Right atrium auricular region (tissue), 2 donors: ENCODE measurements around the gene SPRED2. TPM values are rescaled to one million over a fixed set of nuclear protein-coding genes. Genes with fewer than 3 reads are reported as not detected.

Source experiments
- DNase-seq: peaks from one replicate; pipeline ENCODE4 v3.0.0-alpha.2; 2019; ENCODE audit warnings: low spot score
- H3K27ac ChIP-seq, 2 donors: fragments of 200-600 bp; sonication (generic); 1 replicate in 1 of 2; 2 replicates in 1 of 2; pipeline ENCODE4 v1.5.1; 2016 to 2019
- H3K27me3 ChIP-seq, 2 donors: fragments of 200-600 bp; sonication (generic); one replicate each; pipeline versions ENCODE4 v1.5.1 to v1.6.0; 2017 to 2019
- H3K36me3 ChIP-seq: fragments of 200-600 bp; sonication (generic); one replicate; pipeline ENCODE4 v1.5.1; 2016
- H3K4me1 ChIP-seq, 2 donors: fragments of 200-600 bp; sonication (generic); one replicate each; pipeline versions ENCODE4 v1.5.1 to v1.6.0; 2017 to 2019
- H3K4me3 ChIP-seq, 2 donors: fragments of 200-600 bp; sonication (generic); 1 replicate in 1 of 2; 2 replicates in 1 of 2; pipeline ENCODE4 v1.5.1; 2017 to 2019; ENCODE audit warnings: mild to moderate bottlenecking in 1 of 2, moderate library complexity in 1 of 2
- H3K9me3 ChIP-seq, 2 donors: fragments of 200-600 bp; sonication (generic); one replicate each; pipeline ENCODE4 v1.5.1; 2019
- CTCF ChIP-seq, 2 donors: fragments of 200-600 bp; sonication (generic); IDR thresholded peaks; one replicate each; pipeline ENCODE4 v1.5.1; 2019; ENCODE audit warnings: antibody characterized with exemption in 2 of 2
- total RNA-seq, 2 donors: library from RNA; depleted of rRNA; stranded (reverse); fragments of >200 nt; gene quantifications; one replicate each; pipeline ENCODE4 v1.1.0, GENCODE V29; 2016

SPRED2 gene
- total RNA-seq, 2 donors from 2014 or later: 14.7 to 17.3 TPM

DNA sequence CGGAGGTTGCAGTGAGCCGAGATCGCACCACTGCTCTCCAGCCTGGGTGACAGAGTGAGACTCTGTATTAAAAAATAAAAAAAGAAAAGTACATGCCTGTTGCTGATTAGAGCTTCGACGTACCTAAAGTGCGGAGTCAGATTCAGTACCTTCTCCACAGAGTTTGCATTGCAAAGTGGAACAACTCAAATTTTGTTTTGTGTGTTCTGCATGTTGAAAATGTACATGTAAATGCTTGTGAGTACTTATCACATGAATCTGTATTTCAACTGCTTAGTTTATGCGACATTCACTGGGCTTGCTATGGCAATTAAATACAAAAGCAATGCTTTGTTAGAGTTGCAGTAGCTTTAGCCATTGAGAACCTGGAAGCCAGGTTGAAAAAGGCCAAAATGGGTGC, 168.4 kb downstream of the SPRED2 start:
- Histone ChIP-seq H3K9me3 (no peaks in the 10 kb centered on the region), H3K4me3 (no peak overlapping the region), H3K27me3 (no peaks in the 10 kb centered on the region), H3K27ac (no peak overlapping the region), H3K36me3 (peaks cover 22% of the 10 kb centered on the region), H3K4me1 (peaks cover 0 to 8% of the 10 kb centered on the region in 2 donors)
- DNase-seq: no peak
- TF ChIP-seq CTCF (IDR thresholded peaks at IDR 0.05): no peak

DNA sequence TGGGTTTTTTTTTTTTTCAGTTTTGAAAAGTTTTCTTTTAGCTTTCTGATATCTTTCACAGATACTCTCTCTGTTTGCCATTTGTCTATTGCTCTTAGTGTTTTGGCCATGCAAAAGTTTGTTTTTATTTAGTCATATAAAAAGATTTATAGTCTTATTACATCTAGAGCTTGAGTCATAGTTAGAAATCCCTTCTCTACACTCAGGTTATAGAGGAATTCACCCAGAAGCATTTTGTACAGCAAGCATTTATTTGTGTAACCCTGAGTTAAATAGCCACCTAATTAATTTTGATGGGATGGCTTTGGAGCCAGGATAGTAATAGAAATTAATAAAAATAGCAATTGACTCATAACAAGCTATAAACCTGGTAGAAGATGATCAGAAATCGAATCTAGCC, 169.1 kb downstream of the SPRED2 start:
- H3K4me3 ChIP-seq: no peak overlapping the region
- peaks cover 0 to 8% of the 10 kb centered on the region in 2 donors for H3K4me1 ChIP-seq
- no peaks in the 10 kb centered on the region for H3K9me3 ChIP-seq
- DNase-seq: no peak
- H3K27me3 ChIP-seq: no peaks in the 10 kb centered on the region
- H3K36me3 ChIP-seq: peaks cover 19% of the 10 kb centered on the region
- no peak overlapping the region for H3K27ac ChIP-seq
- TF ChIP-seq CTCF (IDR thresholded peaks at IDR 0.05): no peak

- H3K4me1 ChIP-seq: peaks cover 0 to 8% of the 10 kb centered on the region in 2 donors
- peaks cover 7% of the 10 kb centered on the region for H3K36me3 ChIP-seq
- no peak for TF ChIP-seq CTCF (IDR thresholded peaks at IDR 0.05)
- H3K27me3 ChIP-seq: no peaks in the 10 kb centered on the region
- no peak overlapping the region for H3K4me3 ChIP-seq
- no peaks in the 10 kb centered on the region for H3K9me3 ChIP-seq
- DNase-seq: no peak
- H3K27ac ChIP-seq: no peak overlapping the region
These were observed 170.7 kb downstream of the SPRED2 start for GRCh38 chr2:65261676-65262075.

Other genes starting within 250 kb of the SPRED2 start
- gene ACTR2, start 204.8 kb downstream of the SPRED2 start, total RNA-seq: 10 to 100 TPM; 41.2 to 45.5 TPM